Measurements from ENCODE around the gene SLC7A10. TPM values are rescaled to one million over a fixed set of nuclear protein-coding genes. Genes with fewer than 3 reads are reported as not detected.
"Not testable (repeated sequence)": the region's sequence is repeated elsewhere in the genome, so short reads cannot be mapped to it uniquely, and the experiment has no call there.

The SLC7A10 gene
- polyA plus RNA-seq, 1 donor, result 20.9 TPM

DNA sequence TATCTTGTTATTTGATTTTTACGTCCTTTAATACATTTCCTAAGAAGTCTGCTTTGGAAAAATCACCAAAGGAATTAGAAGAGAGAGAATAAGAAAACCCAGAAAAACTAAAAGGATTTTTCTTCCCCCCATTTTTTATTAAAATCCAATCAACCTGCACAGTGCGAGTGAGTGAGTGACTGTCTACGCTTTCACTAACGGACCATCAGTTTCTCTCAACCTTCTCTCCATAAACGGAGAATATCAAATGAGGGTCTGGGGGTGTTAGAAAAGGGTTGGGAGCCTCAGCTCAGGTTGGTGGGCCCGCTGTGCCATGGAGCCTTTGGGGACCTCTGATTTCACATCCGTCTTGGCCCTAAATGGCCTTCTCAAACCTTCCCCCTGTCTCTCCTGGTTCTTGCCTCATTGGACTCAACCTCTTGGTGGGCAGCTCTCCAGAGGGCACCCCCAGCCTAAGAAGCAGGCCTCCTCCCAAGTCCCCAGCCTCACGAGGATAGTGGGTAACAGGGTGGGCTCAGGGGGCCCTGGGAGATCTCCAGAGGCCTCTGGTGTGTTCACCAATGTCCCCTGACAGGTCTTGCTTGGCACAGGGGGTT, 32.3 kb downstream of the SLC7A10 start:
- H3K36me3 ChIP-seq (ENCODE audit: control insufficient read depth, insufficient read depth, low read length), result peaks cover 16% of the 10 kb centered on the region
- 100% methylated on average over 1 of the region's 8 CpGs for WGBS (ENCODE audit: insufficient coverage, low lambda C conversion rate)
- peak in 1 of 2 donors; percentile 36 for DNase-seq
- H3K4me3 ChIP-seq (ENCODE audit: low read length), result peak overlapping the region; percentile 33
- H3K9me3 ChIP-seq (ENCODE audit: control insufficient read depth, low read depth, low read length), result no peaks in the 10 kb centered on the region
- no peak overlapping the region for H3K27ac ChIP-seq (ENCODE audit: low read length)
- H3K27me3 ChIP-seq (ENCODE audit: control insufficient read depth, insufficient read depth, low read length), result no peaks in the 10 kb centered on the region
- H3K4me1 ChIP-seq (ENCODE audit: control insufficient read depth, insufficient read depth, low read length), result peaks cover 17% of the 10 kb centered on the region

DNA sequence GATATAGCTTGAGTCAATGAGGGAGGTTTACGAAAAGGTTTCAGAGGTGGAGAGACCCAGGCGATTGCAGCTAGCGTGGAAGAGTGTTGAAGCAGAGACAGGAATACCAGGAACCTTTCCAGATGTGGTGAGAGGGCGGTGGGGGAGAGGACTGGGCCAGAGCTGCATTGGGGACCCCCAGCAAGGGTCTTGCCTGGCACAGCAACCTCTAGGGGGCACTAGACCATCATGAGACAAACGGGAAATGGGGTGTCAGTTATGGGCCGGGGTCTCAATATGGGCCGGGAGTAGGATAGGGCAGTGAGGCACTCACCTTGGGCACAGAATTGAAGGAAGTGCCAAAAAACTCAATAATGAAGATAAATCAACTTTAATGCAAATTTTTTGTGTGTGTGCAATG, 33.6 kb downstream of the SLC7A10 start:
- Histone ChIP-seq H3K4me3 (ENCODE audit: low read length) (no peak overlapping the region), H3K27me3 (ENCODE audit: control insufficient read depth, insufficient read depth, low read length) (no peaks in the 10 kb centered on the region), H3K27ac (ENCODE audit: low read length) (no peak overlapping the region), H3K36me3 (ENCODE audit: control insufficient read depth, insufficient read depth, low read length) (peaks cover 6% of the 10 kb centered on the region), H3K9me3 (ENCODE audit: control insufficient read depth, low read depth, low read length) (no peaks in the 10 kb centered on the region), H3K4me1 (ENCODE audit: control insufficient read depth, insufficient read depth, low read length) (peaks cover 10% of the 10 kb centered on the region)
- WGBS (ENCODE audit: insufficient coverage, low lambda C conversion rate), result no CpG with 5 or more reads among the region's 7 CpGs
- no peak for DNase-seq

DNA sequence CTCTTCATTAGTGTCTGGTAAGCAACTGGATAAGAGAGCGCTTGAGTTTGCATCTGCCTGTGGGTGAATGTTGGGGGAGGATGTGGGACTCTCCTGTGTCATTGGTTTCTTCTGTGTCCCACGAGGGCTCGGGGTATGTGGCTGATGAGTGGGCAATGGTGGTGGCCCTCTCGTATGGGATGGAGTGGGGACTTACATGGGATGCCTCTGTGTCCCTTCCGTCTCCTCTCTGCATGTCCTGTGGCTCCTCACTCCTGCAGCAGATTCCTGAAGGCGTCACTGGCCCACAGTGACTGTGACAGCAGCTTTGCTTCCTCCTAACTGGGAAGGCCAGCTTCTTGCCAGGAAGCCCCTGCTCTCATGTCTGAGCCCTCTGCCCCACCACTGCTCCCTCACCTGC, 34.1 kb downstream of the SLC7A10 start:
- H3K9me3 ChIP-seq (ENCODE audit: control insufficient read depth, low read depth, low read length), result no peaks in the 10 kb centered on the region
- H3K4me3 ChIP-seq (ENCODE audit: low read length), result no peak overlapping the region
- WGBS (ENCODE audit: insufficient coverage, low lambda C conversion rate), result no CpG with 5 or more reads among the region's 6 CpGs
- peaks cover 10% of the 10 kb centered on the region for H3K4me1 ChIP-seq (ENCODE audit: control insufficient read depth, insufficient read depth, low read length)
- no peak overlapping the region for H3K27ac ChIP-seq (ENCODE audit: low read length)
- DNase-seq, result no peak
- H3K27me3 ChIP-seq (ENCODE audit: control insufficient read depth, insufficient read depth, low read length), result no peaks in the 10 kb centered on the region
- peaks cover 1% of the 10 kb centered on the region for H3K36me3 ChIP-seq (ENCODE audit: control insufficient read depth, insufficient read depth, low read length)

DNA sequence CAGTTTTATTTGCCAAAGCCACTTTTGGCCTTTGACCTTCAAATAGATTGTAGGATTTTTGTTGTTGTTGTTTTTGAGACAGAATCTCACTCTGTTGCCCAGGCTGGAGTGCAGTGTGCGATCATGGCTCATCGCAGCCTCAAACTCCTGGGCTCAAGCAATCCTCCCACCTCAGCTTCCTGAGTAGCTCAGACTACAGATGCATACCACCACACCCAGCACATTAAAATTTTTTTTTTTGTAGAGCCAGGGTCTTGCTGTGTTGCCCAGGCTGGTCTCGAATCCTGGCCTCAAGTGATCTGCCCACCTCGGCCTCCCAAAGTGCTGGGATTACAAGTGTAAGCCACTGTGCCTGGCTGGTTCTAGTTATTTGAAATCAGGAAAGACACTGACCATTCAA, 34.6 kb downstream of the SLC7A10 start:
- WGBS (ENCODE audit: insufficient coverage, low lambda C conversion rate), result no CpG with 5 or more reads among the region's 4 CpGs
- not testable (repeated sequence) for H3K4me1 ChIP-seq (ENCODE audit: control insufficient read depth, insufficient read depth, low read length); H3K4me3 ChIP-seq (ENCODE audit: low read length); DNase-seq; H3K36me3 ChIP-seq (ENCODE audit: control insufficient read depth, insufficient read depth, low read length); H3K9me3 ChIP-seq (ENCODE audit: control insufficient read depth, low read depth, low read length); H3K27me3 ChIP-seq (ENCODE audit: control insufficient read depth, insufficient read depth, low read length); H3K27ac ChIP-seq (ENCODE audit: low read length)

DNA sequence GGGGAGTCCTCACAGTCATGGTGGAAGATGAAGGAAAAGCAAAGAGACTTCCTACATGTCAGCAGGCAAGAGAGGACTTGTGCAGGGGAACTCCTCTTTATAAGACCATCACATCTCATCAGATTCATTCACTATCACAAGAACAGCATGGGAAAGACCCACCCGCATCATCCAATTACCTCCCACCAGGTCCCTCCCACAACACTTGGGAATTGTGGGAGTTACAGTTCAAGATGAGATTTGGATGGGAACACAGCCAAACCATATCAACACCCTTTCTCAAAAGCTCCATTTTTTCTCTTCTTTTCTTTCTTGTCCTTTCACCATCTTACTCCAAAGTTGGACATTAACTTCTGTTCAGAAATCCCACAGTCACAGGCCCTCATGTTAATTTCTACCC, 36.2 kb downstream of the SLC7A10 start:
- no peak for DNase-seq
- H3K4me3 ChIP-seq (ENCODE audit: low read length), result no peak overlapping the region
- H3K9me3 ChIP-seq (ENCODE audit: control insufficient read depth, low read depth, low read length), result no peaks in the 10 kb centered on the region
- WGBS (ENCODE audit: insufficient coverage, low lambda C conversion rate), result no CpG with 5 or more reads among the region's 1 CpG
- H3K4me1 ChIP-seq (ENCODE audit: control insufficient read depth, insufficient read depth, low read length), result peaks cover 4% of the 10 kb centered on the region
- H3K36me3 ChIP-seq (ENCODE audit: control insufficient read depth, insufficient read depth, low read length), result no peaks in the 10 kb centered on the region
- no peak overlapping the region for H3K27ac ChIP-seq (ENCODE audit: low read length)
- H3K27me3 ChIP-seq (ENCODE audit: control insufficient read depth, insufficient read depth, low read length), result no peaks in the 10 kb centered on the region

DNA sequence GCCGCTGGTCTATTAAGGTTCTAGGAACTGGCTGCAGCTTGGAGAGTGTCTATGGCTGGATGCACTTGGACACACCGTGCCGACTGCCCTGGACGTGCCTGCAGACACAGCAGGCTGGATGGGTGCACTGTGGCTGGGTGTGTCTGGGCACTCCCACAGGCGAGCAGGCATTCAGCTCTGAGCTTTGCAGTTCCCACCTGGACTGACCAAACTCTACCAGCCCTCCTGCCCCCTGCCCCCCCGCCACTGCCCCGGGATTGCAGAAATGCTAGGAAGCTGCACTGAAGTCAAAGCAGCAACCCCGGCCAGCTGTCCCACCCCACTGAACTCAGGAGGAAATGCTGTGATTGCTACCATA, 38.5 kb downstream of the SLC7A10 start:
- H3K4me1 ChIP-seq (ENCODE audit: control insufficient read depth, insufficient read depth, low read length), result no peaks in the 10 kb centered on the region
- no peaks in the 10 kb centered on the region for H3K9me3 ChIP-seq (ENCODE audit: control insufficient read depth, low read depth, low read length)
- no CpG with 5 or more reads among the region's 8 CpGs for WGBS (ENCODE audit: insufficient coverage, low lambda C conversion rate)
- H3K27ac ChIP-seq (ENCODE audit: low read length), result no peak overlapping the region
- H3K27me3 ChIP-seq (ENCODE audit: control insufficient read depth, insufficient read depth, low read length), result no peaks in the 10 kb centered on the region
- DNase-seq, result no peak
- H3K4me3 ChIP-seq (ENCODE audit: low read length), result no peak overlapping the region
- no peaks in the 10 kb centered on the region for H3K36me3 ChIP-seq (ENCODE audit: control insufficient read depth, insufficient read depth, low read length)

DNA sequence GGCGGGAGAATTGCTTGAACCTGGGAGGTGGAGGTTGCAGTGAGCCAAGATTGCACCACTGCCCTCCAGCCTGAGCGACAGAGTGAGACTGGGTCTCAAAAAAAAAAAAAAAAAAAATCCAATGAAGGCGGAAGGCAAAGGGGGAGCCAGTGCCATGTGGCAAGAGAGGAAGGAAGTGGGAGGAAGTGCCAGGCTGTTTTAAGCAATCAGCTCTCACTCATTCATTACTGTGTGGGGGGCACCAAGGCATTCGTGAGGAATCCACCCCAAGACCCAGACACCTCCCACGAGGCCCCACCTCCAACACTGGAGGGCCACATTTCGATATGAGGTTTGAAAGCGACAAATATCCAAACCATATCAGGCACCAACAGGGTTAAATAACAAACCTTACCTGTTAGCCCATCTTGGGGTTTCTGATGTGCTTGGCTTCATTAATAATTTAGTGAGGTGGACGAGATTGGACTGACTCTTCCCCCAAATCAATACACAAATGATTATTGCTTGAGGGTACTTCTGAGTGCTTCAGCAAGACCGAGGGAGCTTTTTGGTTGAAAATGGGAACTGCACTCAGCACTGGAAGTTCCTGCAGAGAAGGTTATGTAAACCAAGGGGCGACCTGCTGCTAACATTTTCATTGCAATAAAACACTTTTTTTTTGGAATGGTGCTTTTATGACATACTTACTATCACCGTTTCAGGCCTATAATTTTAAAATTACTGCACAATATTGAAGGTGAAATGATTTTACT, 39.0 kb downstream of the SLC7A10 start:
- no peaks in the 10 kb centered on the region for H3K4me1 ChIP-seq (ENCODE audit: control insufficient read depth, insufficient read depth, low read length)
- WGBS (ENCODE audit: insufficient coverage, low lambda C conversion rate), result no CpG with 5 or more reads among the region's 11 CpGs

DNA sequence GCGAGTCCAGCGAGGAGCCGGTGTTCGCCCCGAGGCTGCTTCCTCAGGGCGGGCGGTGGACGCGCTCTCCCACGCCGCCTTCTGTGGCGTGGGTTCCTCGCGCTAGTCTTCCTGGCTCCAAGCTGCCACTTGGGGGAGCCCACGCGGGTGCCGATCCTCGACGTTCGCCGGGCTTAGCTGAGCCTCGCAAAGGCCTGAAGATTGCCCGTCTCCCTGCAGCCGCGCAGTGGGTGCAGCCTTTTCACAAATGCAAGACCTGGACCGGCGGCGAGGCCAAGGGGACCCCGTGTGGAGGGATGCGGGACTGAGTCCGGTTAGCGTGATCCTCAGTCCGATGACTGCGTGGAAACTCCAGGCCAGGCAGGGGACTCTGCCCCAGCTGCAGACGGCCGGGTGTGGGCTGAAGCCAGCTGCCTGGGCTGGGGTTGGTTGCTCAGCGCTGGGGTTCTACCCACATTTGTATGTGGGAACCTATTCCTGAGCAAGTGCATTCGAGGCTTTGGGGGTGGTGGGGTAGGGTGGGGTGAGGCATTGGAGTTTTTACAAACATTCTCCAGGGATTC, 48.2 kb downstream of the SLC7A10 start:
- WGBS (ENCODE audit: insufficient coverage, low lambda C conversion rate), result no CpG with 5 or more reads among the region's 38 CpGs
- no peaks in the 10 kb centered on the region for H3K27me3 ChIP-seq (ENCODE audit: control insufficient read depth, insufficient read depth, low read length)
- H3K4me3 ChIP-seq (ENCODE audit: low read length), result peak overlapping the region; percentile 79
- peak overlapping the region; percentile 85 for H3K27ac ChIP-seq (ENCODE audit: low read length)
- no peak for DNase-seq
- H3K4me1 ChIP-seq (ENCODE audit: control insufficient read depth, insufficient read depth, low read length), result peaks cover 13% of the 10 kb centered on the region
- H3K9me3 ChIP-seq (ENCODE audit: control insufficient read depth, low read depth, low read length), result no peaks in the 10 kb centered on the region
- no peaks in the 10 kb centered on the region for H3K36me3 ChIP-seq (ENCODE audit: control insufficient read depth, insufficient read depth, low read length)

More for the DNA sequence above, 39.0 kb downstream of the SLC7A10 start:
- H3K27me3 ChIP-seq (ENCODE audit: control insufficient read depth, insufficient read depth, low read length), result no peaks in the 10 kb centered on the region
- no peak for DNase-seq
- no peaks in the 10 kb centered on the region for H3K36me3 ChIP-seq (ENCODE audit: control insufficient read depth, insufficient read depth, low read length)
- no peaks in the 10 kb centered on the region for H3K9me3 ChIP-seq (ENCODE audit: control insufficient read depth, low read depth, low read length)
- no peak overlapping the region for H3K4me3 ChIP-seq (ENCODE audit: low read length)
- no peak overlapping the region for H3K27ac ChIP-seq (ENCODE audit: low read length)

DNA sequence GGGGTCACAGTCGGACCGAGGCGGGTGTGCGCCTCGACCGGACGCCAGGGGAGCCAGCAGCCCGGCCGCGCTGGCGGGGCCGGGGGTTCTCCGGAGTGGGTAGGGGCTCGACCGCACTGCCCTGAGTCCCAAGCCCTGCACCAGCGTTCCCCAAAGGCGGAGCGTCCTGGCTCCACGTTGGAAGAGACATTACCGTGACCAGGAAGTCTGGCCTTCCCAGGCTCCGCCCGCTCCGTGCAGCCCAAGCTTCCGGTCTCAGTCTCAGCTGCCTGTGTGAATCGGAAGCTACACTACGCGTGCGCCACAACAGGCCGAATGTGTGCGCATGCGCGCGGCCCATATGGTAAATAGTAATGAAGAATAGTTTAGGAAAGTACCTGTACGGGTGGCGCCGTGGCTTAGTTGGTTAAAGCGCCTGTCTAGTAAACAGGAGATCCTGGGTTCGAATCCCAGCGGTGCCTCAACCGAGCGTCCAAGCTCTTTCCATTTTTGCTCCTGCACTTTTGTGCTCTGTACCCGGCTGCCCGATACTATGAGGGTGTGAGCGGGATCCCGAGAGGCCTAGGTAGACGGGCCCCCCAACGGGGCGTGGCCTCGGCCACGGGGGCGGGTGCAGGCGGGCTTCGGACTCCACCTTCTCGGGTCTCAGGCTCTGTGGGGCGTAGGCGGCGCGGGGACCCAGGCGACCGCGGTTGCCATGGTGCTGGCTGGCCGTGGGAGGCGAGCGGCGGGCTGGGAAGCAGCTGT, 48.8 kb downstream of the SLC7A10 start:
- Histone ChIP-seq H3K27ac (ENCODE audit: low read length) (peak overlapping the region; percentile 85), H3K4me3 (ENCODE audit: low read length) (peak overlapping the region; percentile 79), H3K9me3 (ENCODE audit: control insufficient read depth, low read depth, low read length) (no peaks in the 10 kb centered on the region), H3K27me3 (ENCODE audit: control insufficient read depth, insufficient read depth, low read length) (no peaks in the 10 kb centered on the region), H3K36me3 (ENCODE audit: control insufficient read depth, insufficient read depth, low read length) (no peaks in the 10 kb centered on the region), H3K4me1 (ENCODE audit: control insufficient read depth, insufficient read depth, low read length) (peaks cover 13% of the 10 kb centered on the region)
- DNase-seq, result peak; percentile 98 to 99
- no CpG with 5 or more reads among the region's 65 CpGs for WGBS (ENCODE audit: insufficient coverage, low lambda C conversion rate)

DNA sequence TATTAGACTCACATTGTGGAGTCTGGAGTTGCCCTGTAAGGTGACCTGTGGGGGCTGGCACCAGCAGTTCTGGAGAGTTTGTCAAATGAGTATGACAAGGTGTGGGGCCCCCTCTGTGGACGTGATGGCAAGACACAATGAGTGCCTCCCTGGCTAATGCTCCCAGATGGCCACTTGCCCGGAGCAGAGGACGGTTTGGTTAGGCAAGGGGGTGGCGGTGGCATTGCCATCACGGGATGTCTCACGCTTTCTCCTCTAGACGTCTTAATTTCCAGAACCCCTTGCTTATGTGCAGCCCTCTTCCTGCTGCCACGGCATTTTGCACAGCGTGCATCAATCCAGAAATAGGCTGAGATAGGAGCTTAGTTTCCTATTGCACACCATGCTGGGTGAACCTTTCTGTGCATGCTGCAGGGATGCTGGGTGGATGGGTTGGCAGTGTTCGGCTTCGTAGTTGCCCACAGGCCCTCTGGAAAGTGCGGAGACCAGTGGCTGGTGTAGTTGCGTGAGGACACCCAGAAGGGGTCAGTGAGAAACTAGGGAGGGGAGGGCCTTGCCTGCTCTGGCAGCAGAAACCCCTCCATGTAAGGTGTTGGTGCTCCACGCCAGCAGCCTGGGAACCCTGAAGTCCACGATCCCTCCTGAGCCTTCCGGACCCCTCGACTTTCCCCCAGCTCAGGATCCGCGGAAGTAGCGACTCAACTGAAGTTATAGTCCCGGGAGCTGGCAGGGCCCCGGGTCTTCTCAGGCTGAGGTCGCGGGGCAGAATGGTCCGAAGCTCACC, 49.6 kb downstream of the SLC7A10 start:
- Histone ChIP-seq H3K9me3 (ENCODE audit: control insufficient read depth, low read depth, low read length) (no peaks in the 10 kb centered on the region), H3K4me1 (ENCODE audit: control insufficient read depth, insufficient read depth, low read length) (peaks cover 13% of the 10 kb centered on the region), H3K36me3 (ENCODE audit: control insufficient read depth, insufficient read depth, low read length) (no peaks in the 10 kb centered on the region), H3K4me3 (ENCODE audit: low read length) (peak overlapping the region; percentile 79), H3K27me3 (ENCODE audit: control insufficient read depth, insufficient read depth, low read length) (no peaks in the 10 kb centered on the region), H3K27ac (ENCODE audit: low read length) (peak overlapping the region; percentile 83)
- WGBS (ENCODE audit: insufficient coverage, low lambda C conversion rate), result no CpG with 5 or more reads among the region's 25 CpGs
- no peak for DNase-seq

Data from large intestine (tissue), 3 donors.